GM21786 (cell line): ENCODE measurements around the gene NFATC4.

Experiments
- ATAC-seq: cut with Tn5 transposase; IDR thresholded peaks from one replicate; pipeline ENCODE4 v1.9.1; 2021; ENCODE audit not compliant: unreplicated experiment

Gene NFATC4

GRCh38 chr14:24427537-24428508, 59.8 kb downstream of the NFATC4 start:
- no peak for ATAC-seq

- no peak for ATAC-seq
Measured at GRCh38 chr14:24428628-24429394, 60.8 kb downstream of the NFATC4 start.
